ENCODE data around the gene DHX8. TPM values are rescaled to one million over a fixed set of nuclear protein-coding genes. Genes with fewer than 3 reads are reported as not detected.

The DHX8 gene
- total RNA-seq, 1 experiment from 2014 or later, result 94.8 TPM

- TF ChIP-seq CTCF (IDR thresholded peaks at IDR 0.05; ENCODE audit: unreplicated experiment), result no peak
- H3K4me1 Mint-ChIP-seq (ENCODE audit: low read depth, unreplicated experiment), result peaks cover 24% of the 10 kb centered on the region
- H3K27ac Mint-ChIP-seq (ENCODE audit: unreplicated experiment), result no peak overlapping the region
- no peak for DNase-seq
- no TSS peak for BruUV-seq (replicated peaks)
- H3K9me3 Mint-ChIP-seq (ENCODE audit: low read depth, unreplicated experiment), result no peaks in the 10 kb centered on the region
- CTCF ChIA-PET, result interaction anchor here (0.6 to 7.3 kb wide), 7 partner anchors 27 to 99 kb away, joined by 3 to 109 read pairs (median 4); partner anchors contain the start of genes DHX8 and ETV4
- no peak overlapping the region for H3K4me3 Mint-ChIP-seq (ENCODE audit: low read depth, unreplicated experiment)
- no peaks in the 10 kb centered on the region for H3K36me3 Mint-ChIP-seq (ENCODE audit: insufficient read depth, unreplicated experiment)
- no peaks in the 10 kb centered on the region for H3K27me3 Mint-ChIP-seq (ENCODE audit: unreplicated experiment)
- intact Hi-C loops (cut with micrococcal nuclease; ENCODE audit: unreplicated experiment), result loop anchor here (2.0 kb wide), 1 partner anchor 53 kb away; no protein-coding TSS in a partner anchor
Observed at GRCh38 chr17:43573579-43574321, 90.0 kb downstream of the DHX8 start.

- H3K27me3 Mint-ChIP-seq (ENCODE audit: unreplicated experiment), result no peaks in the 10 kb centered on the region
- intact Hi-C loops (cut with micrococcal nuclease; ENCODE audit: unreplicated experiment), result loop anchor here (2.0 kb wide), 1 partner anchor 54 kb away; no protein-coding TSS in a partner anchor
- H3K4me1 Mint-ChIP-seq (ENCODE audit: low read depth, unreplicated experiment), result peaks cover 30% of the 10 kb centered on the region
- BruUV-seq (replicated peaks), result no TSS peak
- DNase-seq, result no peak
- H3K9me3 Mint-ChIP-seq (ENCODE audit: low read depth, unreplicated experiment), result no peaks in the 10 kb centered on the region
- H3K4me3 Mint-ChIP-seq (ENCODE audit: low read depth, unreplicated experiment), result no peak overlapping the region
- H3K27ac Mint-ChIP-seq (ENCODE audit: unreplicated experiment), result no peak overlapping the region
- TF ChIP-seq CTCF (IDR thresholded peaks at IDR 0.05; ENCODE audit: unreplicated experiment), result no peak
- CTCF ChIA-PET, result interaction anchor here (1.1 to 7.3 kb wide), 4 partner anchors 28 to 98 kb away, joined by 3 to 109 read pairs (median 4); partner anchors contain the start of genes DHX8 and ETV4
- H3K36me3 Mint-ChIP-seq (ENCODE audit: insufficient read depth, unreplicated experiment), result no peaks in the 10 kb centered on the region
Observed at GRCh38 chr17:43574348-43574747, 90.6 kb downstream of the DHX8 start.

GRCh38 chr17:43574896-43575525 lies 91.2 kb downstream of the DHX8 start:
- DNase-seq, result no peak
- H3K4me1 Mint-ChIP-seq (ENCODE audit: low read depth, unreplicated experiment), result peaks cover 36% of the 10 kb centered on the region
- H3K9me3 Mint-ChIP-seq (ENCODE audit: low read depth, unreplicated experiment), result no peaks in the 10 kb centered on the region
- no peak overlapping the region for H3K4me3 Mint-ChIP-seq (ENCODE audit: low read depth, unreplicated experiment)
- no peaks in the 10 kb centered on the region for H3K27me3 Mint-ChIP-seq (ENCODE audit: unreplicated experiment)
- no TSS peak for BruUV-seq (replicated peaks)
- CTCF ChIA-PET, result interaction anchor here (0.7 to 7.3 kb wide), 6 partner anchors 13 to 100 kb away, joined by 3 to 109 read pairs (median 4); partner anchors contain the start of genes DHX8 and ETV4
- H3K36me3 Mint-ChIP-seq (ENCODE audit: insufficient read depth, unreplicated experiment), result no peaks in the 10 kb centered on the region
- no peak for TF ChIP-seq CTCF (IDR thresholded peaks at IDR 0.05; ENCODE audit: unreplicated experiment)
- no peak overlapping the region for H3K27ac Mint-ChIP-seq (ENCODE audit: unreplicated experiment)
- intact Hi-C loops (cut with micrococcal nuclease; ENCODE audit: unreplicated experiment), result loop anchor here (2.0 kb wide), 1 partner anchor 54 kb away; no protein-coding TSS in a partner anchor

Other genes starting within 250 kb of the DHX8 start
- 5,045 and 5,662 TPM in 2 replicates for gene RNU2-1, start 250.0 kb upstream of the DHX8 start, total RNA-seq (2022)
- 3.4 TPM in 2 replicates for gene ARL4D, start 85.0 kb upstream of the DHX8 start, total RNA-seq (2022)
- gene ETV4, start 62.4 kb downstream of the DHX8 start, total RNA-seq (2022), result 80.3 and 85.6 TPM in 2 replicates
- not detected in 2 replicates for gene MEOX1, start 177.9 kb downstream of the DHX8 start, total RNA-seq (2022)

Measured in Calu3 (cell line).